ENCODE results near the gene COPE.

DNA sequence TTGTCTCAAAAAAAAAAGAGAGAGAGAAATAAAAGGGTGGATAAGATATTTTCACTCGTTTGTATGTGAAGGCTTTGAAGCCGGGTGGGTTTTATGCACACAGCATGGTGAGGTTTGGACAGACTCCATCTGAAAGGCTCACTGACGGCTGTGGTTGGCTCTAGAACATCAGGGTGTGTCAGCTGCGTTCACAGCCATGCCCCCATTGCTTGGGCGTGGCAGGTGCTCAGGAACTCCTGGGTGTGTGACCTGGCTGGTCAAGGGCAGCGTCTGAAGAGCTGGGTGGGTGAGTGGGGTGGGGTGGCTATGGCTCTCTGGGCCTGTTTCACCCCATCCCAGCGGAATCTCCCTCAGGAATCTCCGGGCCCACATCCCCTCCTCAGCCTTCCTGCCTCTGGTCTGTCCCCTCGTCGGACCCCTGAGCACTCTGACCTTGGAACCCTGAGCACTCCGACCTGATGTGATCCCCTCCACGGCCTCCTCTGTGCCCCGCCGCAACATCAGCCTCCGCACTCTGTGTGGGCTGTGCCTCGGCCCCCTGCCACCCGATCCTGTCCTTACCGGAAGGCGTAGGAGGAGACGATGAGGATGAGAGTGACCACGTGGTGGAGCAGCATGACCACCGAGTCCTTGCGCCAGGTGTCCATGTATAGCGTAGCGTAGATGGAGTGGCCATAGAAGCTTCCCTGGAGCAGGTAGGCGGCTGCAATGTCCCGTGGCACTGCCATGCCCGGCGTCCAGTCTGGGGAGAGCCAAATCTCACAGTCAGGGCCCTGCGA is 35.5 kb downstream of the COPE start:
- TF ChIP-seq, protein P1, sequence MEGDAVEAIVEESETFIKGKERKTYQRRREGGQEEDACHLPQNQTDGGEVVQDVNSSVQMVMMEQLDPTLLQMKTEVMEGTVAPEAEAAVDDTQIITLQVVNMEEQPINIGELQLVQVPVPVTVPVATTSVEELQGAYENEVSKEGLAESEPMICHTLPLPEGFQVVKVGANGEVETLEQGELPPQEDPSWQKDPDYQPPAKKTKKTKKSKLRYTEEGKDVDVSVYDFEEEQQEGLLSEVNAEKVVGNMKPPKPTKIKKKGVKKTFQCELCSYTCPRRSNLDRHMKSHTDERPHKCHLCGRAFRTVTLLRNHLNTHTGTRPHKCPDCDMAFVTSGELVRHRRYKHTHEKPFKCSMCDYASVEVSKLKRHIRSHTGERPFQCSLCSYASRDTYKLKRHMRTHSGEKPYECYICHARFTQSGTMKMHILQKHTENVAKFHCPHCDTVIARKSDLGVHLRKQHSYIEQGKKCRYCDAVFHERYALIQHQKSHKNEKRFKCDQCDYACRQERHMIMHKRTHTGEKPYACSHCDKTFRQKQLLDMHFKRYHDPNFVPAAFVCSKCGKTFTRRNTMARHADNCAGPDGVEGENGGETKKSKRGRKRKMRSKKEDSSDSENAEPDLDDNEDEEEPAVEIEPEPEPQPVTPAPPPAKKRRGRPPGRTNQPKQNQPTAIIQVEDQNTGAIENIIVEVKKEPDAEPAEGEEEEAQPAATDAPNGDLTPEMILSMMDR (IDR thresholded peaks at IDR 0.05) = no peak
- TF ChIP-seq POLR2A (IDR thresholded peaks at IDR 0.05) = no peak
